BE2C (cell line): Measurements from ENCODE around the gene FABP1.

Experiments used
- DNase-seq: peaks from one replicate; pipeline ENCODE4 v3.0.0-alpha.2; 2020
- H3K27me3 ChIP-seq: fragments of 250-450 bp; sonication (Bioruptor Pico); 2 replicates; pipeline ENCODE4 v1.5.1; 2020; ENCODE audit warnings: mild to moderate bottlenecking
- H3K36me3 ChIP-seq: fragments of 250-450 bp; sonication (Bioruptor Pico); 2 replicates; pipeline ENCODE4 v1.5.1; 2020; ENCODE audit warnings: mild to moderate bottlenecking
- H3K4me1 ChIP-seq: fragments of 250-450 bp; sonication (Bioruptor Pico); 2 replicates; pipeline ENCODE4 v1.5.1; 2020
- H3K4me3 ChIP-seq: 2 replicates; pipeline ENCODE4 v1.5.1; 2011; ENCODE audit warnings: low read depth, low read length
- H3K9me3 ChIP-seq: fragments of 250-450 bp; sonication (Bioruptor Pico); 2 replicates; pipeline ENCODE4 v1.5.1; 2020
- CTCF ChIP-seq: IDR thresholded peaks from 2 replicates; pipeline ENCODE4 v1.5.1; 2012; ENCODE audit warnings: mild to moderate bottlenecking, low read depth, low read length

FABP1 gene

GRCh38 chr2:88085602-88086001, 42.3 kb downstream of the FABP1 start:
- H3K9me3 ChIP-seq: no peaks in the 10 kb centered on the region
- no peak overlapping the region for H3K4me3 ChIP-seq
- no peaks in the 10 kb centered on the region for H3K27me3 ChIP-seq
- DNase-seq: no peak
- no peak for TF ChIP-seq CTCF
- no peaks in the 10 kb centered on the region for H3K4me1 ChIP-seq
- no peaks in the 10 kb centered on the region for H3K36me3 ChIP-seq

- no peak overlapping the region for H3K4me3 ChIP-seq
- no peaks in the 10 kb centered on the region for H3K9me3 ChIP-seq
- no peak for DNase-seq
- no peak for TF ChIP-seq CTCF
- H3K36me3 ChIP-seq: no peaks in the 10 kb centered on the region
- H3K27me3 ChIP-seq: no peaks in the 10 kb centered on the region
- H3K4me1 ChIP-seq: no peaks in the 10 kb centered on the region
Measured at GRCh38 chr2:88085099-88085498, 42.8 kb downstream of the FABP1 start.

GRCh38 chr2:88082781-88083180, 45.1 kb downstream of the FABP1 start:
- Histone ChIP-seq H3K36me3 (no peaks in the 10 kb centered on the region), H3K4me1 (peaks cover 5% of the 10 kb centered on the region; the same call in 1 of the 2 replicates), H3K9me3 (no peaks in the 10 kb centered on the region), H3K4me3 (no peak overlapping the region), H3K27me3 (no peaks in the 10 kb centered on the region)
- TF ChIP-seq CTCF: no peak
- DNase-seq: no peak

GRCh38 chr2:88081924-88082608, 45.8 kb downstream of the FABP1 start:
- no peaks in the 10 kb centered on the region for H3K27me3 ChIP-seq
- H3K36me3 ChIP-seq: no peaks in the 10 kb centered on the region
- H3K4me3 ChIP-seq: no peak overlapping the region
- TF ChIP-seq CTCF: no peak
- no peaks in the 10 kb centered on the region for H3K9me3 ChIP-seq
- peaks cover 5% of the 10 kb centered on the region; the same call in 1 of the 2 replicates for H3K4me1 ChIP-seq
- DNase-seq: no peak

- no peak for TF ChIP-seq CTCF
- no peaks in the 10 kb centered on the region for H3K36me3 ChIP-seq
Measured at GRCh38 chr2:88080545-88080944, 47.3 kb downstream of the FABP1 start.

GRCh38 chr2:88078643-88079172, 49.2 kb downstream of the FABP1 start:
- Histone ChIP-seq H3K27me3 (no peaks in the 10 kb centered on the region), H3K4me1 (peaks cover 5% of the 10 kb centered on the region; the same call in 1 of the 2 replicates), H3K4me3 (no peak overlapping the region), H3K9me3 (no peaks in the 10 kb centered on the region), H3K36me3 (no peaks in the 10 kb centered on the region)
- DNase-seq: peak; percentile 19
- TF ChIP-seq CTCF: no peak

More at GRCh38 chr2:88080545-88080944, 47.3 kb downstream of the FABP1 start:
- H3K4me1 ChIP-seq: peaks cover 5% of the 10 kb centered on the region; the same call in 1 of the 2 replicates
- DNase-seq: no peak
- H3K4me3 ChIP-seq: no peak overlapping the region
- no peaks in the 10 kb centered on the region for H3K27me3 ChIP-seq
- H3K9me3 ChIP-seq: no peaks in the 10 kb centered on the region
